ELF-1 (cell line): Measurements from ENCODE around the gene SHBG.
A peak's percentile ranks its signal among the peaks of the same experiment; 100 is the strongest.

Source experiments
- DNase-seq: peaks from one replicate; pipeline ENCODE4 v3.0.0-alpha.2; 2016; ENCODE audit warnings: low read depth, low spot score

The SHBG gene

GRCh38 chr17:7647018-7647417 is 17.1 kb downstream of the SHBG start:
- DNase-seq, result no peak

DNA sequence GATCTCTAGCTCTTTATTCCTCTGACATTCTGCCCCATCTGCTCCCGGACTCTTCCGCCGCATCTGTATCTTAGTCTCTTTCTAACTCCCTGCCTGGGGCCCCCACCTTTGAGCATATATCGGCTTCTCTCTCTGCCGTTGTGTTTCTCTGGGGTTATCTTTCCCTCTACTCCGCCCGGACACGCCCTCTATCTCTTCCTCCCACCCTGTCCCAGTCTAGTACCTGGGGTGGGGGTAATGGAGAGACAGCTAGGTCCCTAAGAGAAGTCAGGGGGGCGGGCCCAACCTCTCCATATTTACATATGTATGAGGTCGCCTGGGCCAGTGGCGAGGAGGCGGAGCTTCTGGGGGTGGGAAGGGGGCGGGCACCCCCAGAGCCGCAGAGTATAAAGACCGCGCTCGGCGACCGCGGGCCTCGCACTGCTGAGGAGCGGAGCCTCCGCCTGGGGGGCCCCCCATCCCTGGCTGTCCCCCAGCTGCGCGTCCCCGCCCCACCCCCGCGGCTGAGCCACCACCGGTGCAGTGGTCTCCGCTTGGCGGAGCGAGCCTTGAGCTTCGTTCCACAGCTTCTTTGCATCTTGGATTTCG is 20.7 kb downstream of the SHBG start, which contains the start of gene ATP1B2:
ATP1B2 (plus strand) TSS at position 418 of the 588 bp plus-strand sequence. CDS start 593 bp downstream, outside the sequence.
- peak; percentile 88 for DNase-seq

DNA sequence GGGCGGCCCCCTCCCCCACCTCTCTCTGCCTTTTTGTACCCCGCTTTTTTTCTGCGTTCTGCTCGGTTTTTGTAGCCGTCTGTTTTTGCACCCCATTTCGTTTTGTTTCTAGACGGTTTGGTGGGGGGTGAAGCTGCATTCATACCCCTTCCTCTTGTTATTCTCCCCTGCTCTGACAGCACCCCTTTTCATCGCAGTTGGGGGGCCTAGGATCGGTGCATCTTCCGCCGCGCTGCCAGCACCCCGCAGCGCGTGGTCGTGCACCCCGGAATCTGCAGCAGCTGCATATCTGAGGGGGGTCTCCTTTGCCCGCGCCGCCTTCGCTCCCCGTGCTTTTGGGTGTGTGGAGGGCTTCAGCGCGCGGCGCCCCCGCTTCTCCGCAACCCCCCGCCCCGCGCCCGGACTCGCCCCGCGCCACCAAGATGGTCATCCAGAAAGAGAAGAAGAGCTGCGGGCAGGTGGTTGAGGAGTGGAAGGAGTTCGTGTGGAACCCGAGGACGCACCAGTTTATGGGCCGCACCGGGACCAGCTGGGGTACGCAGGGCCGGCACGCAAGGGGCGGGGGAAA is 21.2 kb downstream of the SHBG start:
- DNase-seq, result no peak

DNA sequence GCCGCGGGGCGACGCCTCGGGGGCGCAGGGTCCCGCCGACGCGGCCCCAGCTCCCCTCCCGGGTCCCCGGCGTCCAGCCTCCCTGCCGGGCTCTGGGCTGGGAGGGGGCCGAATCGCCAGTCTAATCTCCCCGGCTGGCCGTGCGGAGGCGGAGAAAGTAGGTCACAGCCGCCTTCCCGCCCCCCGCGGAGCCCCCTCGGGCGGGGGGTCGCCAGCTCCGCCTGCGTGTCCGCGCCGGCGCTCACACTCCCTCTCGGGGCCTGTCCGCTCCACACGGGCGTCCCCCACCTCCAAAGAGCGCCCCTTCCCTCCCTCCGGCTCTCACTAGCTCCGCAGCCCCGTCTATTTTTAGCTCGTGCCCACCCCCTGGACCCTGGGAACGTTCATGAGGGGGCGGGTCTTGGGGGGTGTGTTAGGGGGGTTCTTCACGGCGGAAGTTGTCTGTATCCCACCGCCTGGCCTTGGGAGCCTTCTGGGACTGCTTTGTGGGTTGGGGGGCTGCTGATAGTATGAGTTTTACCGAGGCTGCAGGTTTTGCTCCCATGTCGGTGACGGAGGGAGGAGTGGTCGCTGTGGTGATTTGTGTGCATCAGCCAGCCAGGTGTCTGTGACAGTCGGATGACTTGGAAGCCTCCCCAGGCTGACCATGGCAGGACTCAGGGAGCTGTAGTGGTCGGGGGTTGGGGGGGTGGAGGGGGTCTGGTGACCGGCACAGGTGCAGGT is 21.9 kb downstream of the SHBG start:
- DNase-seq, result peak; percentile 26

GRCh38 chr17:7652388-7653356 is 22.7 kb downstream of the SHBG start:
- DNase-seq, result no peak

DNA sequence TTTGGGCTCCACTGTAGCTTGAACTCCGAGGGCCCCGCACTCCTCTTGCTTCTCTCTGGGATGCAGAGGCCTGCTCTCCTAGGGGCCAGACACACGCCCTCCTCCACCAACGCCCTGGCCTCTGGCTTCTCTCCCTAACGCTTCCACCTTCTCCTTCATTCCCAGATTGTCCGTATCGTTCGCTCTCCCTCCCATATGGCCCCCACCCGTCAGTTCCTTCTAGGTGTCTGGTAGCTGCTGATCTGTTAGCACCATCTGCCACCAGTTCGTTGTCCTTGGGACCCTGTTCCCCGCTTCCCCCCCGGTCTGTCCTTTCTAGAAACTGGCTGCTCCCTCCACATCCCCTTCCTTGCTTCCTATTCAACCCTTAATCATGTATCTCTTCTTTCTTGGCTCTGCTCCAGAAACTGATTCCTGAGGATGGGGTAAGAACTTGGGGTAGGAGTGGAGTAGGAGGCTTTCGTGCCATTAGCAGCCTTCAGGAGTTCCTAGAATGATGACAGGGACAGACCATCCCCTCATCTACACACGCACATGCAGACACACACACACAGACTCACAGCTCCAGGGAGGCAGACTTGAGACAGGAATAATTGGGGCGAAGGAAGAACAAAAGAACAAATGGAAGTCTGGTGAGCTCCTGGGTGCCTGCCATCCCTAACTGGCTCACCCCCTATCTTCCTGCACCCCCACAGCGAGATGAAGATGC is 25.1 kb downstream of the SHBG start:
- DNase-seq, result no peak

- DNase-seq, result no peak
These were observed 25.6 kb downstream of the SHBG start for GRCh38 chr17:7655541-7655840.

- DNase-seq, result peak; percentile 94
These were observed 27.1 kb downstream of the SHBG start for GRCh38 chr17:7656958-7657609.

DNA sequence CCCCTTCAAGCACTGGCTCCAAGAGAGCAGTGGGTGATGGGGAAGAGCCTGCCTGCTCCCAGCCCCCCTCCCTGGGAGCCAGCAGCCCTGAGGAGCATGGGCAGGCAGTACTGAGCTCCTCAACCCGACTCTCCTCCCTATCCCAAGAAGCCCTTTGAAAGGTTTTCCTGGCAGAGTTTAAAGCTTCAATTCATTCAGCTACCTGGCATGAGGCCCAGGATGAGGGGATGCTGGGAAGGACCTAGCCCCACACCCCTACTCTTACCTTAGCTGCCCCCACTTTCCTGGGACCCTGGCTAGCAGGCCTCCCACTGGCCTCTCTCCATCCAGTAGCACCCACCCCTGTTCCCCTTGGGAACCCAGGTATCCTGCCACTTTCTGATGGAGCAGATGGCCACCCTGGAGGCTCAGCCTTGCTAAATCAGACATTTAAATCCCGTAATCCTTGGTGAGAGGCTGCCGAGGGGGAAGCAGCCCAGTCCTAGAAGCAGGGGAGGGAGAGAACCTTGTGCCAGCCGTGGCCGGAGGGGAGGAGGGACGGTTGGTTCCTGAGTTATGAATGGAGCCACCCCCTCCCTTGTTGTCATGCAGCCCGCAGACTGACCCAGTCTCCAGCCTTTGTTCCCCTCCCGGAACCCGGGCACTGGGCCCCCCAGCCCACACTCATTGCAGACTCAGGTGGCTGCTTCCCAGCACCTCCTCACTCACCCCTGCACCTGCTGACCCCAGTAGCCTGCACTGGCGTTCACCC is 37.9 kb downstream of the SHBG start:
- DNase-seq, result no peak

GRCh38 chr17:7668482-7668881 is 38.5 kb downstream of the SHBG start:
- no peak for DNase-seq

GRCh38 chr17:7673239-7673638 is 43.3 kb downstream of the SHBG start:
- peak; percentile 70 for DNase-seq

- no peak for DNase-seq
These were observed 45.0 kb downstream of the SHBG start for GRCh38 chr17:7674934-7675333.

- DNase-seq, result peak; percentile 33
These were observed 46.6 kb downstream of the SHBG start for GRCh38 chr17:7676533-7676932.

DNA sequence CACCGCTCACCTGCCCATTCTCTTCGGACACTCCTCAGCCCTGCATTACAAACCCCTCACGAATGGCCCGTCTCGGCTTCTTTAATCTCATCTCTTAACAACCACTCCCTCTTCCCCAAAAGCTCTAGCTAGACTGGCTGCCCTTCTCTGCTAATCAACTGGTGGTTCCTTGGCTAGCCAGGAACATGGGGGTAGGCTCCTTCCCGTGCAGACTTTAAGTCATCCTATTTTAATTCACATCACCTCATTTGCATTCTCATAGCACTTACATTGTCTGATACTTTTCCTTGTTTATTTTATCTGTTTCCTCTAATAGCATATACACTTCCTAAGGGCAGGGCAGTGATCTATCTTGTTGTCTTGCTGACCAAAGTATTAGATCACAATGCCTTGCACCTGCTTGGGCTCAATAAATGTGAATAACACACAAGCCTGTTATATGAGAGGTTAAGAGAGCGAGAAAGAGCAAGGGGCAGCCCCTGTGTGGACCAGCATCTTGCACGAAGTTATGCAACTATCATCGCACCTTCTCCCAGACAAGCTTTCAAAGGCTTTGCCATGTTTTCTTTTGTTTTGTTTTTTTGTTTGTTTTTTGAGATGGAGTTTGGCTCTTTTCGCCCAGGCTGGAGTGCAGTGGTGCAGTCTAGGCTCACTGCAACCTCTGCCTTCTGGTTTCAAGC is 47.6 kb downstream of the SHBG start:
- peak; percentile 73 for DNase-seq
